Stimulated activated naive B cell treated with anti-CD40 and anti-IgM and Interleukin-4, amounts not matched to agents 10 μg/mL and 1 μg/mL and 100 μg/mL, for 72 hours (primary cell): ENCODE data around the gene DUS1L.

Experiments
- ATAC-seq, 2 donors: fragments of 150-1000 bp; cut with Tn5 transposase; replicated peaks; 2 replicates each; pipeline ENCODE4 v1.10.0; 2021; ENCODE audit warnings: moderate library complexity in 1 of 2
- DNase-seq: peaks from one replicate; pipeline ENCODE4 v3.0.0; 2021
- H3K27ac Mint-ChIP-seq: one replicate; pipeline ENCODE4 v1.8.0; 2022; ENCODE audit warnings: mild to moderate bottlenecking, mixed read lengths
- H3K27me3 Mint-ChIP-seq, 2 donors: one replicate each; pipeline ENCODE4 v1.8.0; 2022; ENCODE audit warnings: mixed read lengths in 2 of 2
- H3K36me3 Mint-ChIP-seq, 2 donors: one replicate each; pipeline ENCODE4 v1.8.0; 2022; ENCODE audit warnings: mixed read lengths in 2 of 2, mild to moderate bottlenecking in 1 of 2
- H3K4me1 Mint-ChIP-seq, 2 donors: one replicate each; pipeline ENCODE4 v1.8.0; 2022; ENCODE audit warnings: mixed read lengths in 2 of 2, mild to moderate bottlenecking in 1 of 2
- H3K4me3 Mint-ChIP-seq, 2 donors: one replicate each; pipeline ENCODE4 v1.8.0; 2022; ENCODE audit warnings: mild to moderate bottlenecking in 2 of 2, mixed read lengths in 2 of 2, moderate library complexity in 1 of 2
- H3K9me3 Mint-ChIP-seq, 2 donors: one replicate each; pipeline ENCODE4 v1.8.0; 2022; ENCODE audit warnings: mixed read lengths in 2 of 2, mild to moderate bottlenecking in 1 of 2

DUS1L gene

GRCh38 chr17:82022310-82022980, 43.2 kb downstream of the DUS1L start, which contains the start of gene CENPX:
Gene CENPX, minus strand, starts transcription at chr17:82022878. Its CDS starts 17 bp downstream, at chr17:82022861.
- peaks cover 0 to 6% of the 10 kb centered on the region in 2 donors for H3K27me3 Mint-ChIP-seq
- ATAC-seq (peak; percentile 16 to 21), DNase-seq (no peak)
- no peaks in the 10 kb centered on the region for H3K9me3 Mint-ChIP-seq
- H3K27ac Mint-ChIP-seq, result peak within 1 kb of the TSS; percentile 76
- H3K4me1 Mint-ChIP-seq, result peaks cover 23 to 33% of the 10 kb centered on the region in 2 donors
- H3K4me3 Mint-ChIP-seq, result peak within 1 kb of the TSS; percentile 88 to 91
- peaks cover 13 to 19% of the 10 kb centered on the region in 2 donors for H3K36me3 Mint-ChIP-seq

DNA sequence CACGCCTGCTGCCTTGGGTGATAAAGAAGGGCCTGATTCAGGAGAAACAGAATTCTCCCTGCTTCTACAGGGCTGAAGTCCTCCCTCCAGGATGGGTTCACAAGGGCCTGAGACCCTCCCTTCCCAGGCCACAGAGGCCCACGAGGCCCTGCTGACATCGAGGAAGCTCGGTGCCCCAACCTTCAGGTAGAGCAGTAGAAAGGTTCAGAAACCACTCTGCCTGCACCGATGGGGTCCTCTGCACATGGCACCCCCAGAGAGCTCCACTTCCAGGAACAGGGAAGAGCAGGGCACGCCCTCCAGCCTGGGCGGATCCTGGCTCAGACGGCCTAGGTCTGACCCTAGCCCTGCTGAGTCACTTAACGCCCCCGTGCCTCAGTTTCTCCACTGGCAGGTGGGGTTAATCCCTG, 43.7 kb downstream of the DUS1L start:
- DNase-seq, result no peak
- peak overlapping the region; percentile 14 for H3K27ac Mint-ChIP-seq
- no peak for ATAC-seq
- H3K4me1 Mint-ChIP-seq, result peaks cover 23 to 33% of the 10 kb centered on the region in 2 donors
- H3K9me3 Mint-ChIP-seq, result no peaks in the 10 kb centered on the region
- peaks cover 0 to under 1% of the 10 kb centered on the region in 2 donors for H3K27me3 Mint-ChIP-seq
- peak overlapping the region; percentile 88 to 91 for H3K4me3 Mint-ChIP-seq
- H3K36me3 Mint-ChIP-seq, result peaks cover 7 to 14% of the 10 kb centered on the region in 2 donors

GRCh38 chr17:82021107-82021899, 44.3 kb downstream of the DUS1L start:
- DNase-seq, result peak; percentile 40
- no peak for ATAC-seq
- no peaks in the 10 kb centered on the region for H3K27me3 Mint-ChIP-seq

DNA sequence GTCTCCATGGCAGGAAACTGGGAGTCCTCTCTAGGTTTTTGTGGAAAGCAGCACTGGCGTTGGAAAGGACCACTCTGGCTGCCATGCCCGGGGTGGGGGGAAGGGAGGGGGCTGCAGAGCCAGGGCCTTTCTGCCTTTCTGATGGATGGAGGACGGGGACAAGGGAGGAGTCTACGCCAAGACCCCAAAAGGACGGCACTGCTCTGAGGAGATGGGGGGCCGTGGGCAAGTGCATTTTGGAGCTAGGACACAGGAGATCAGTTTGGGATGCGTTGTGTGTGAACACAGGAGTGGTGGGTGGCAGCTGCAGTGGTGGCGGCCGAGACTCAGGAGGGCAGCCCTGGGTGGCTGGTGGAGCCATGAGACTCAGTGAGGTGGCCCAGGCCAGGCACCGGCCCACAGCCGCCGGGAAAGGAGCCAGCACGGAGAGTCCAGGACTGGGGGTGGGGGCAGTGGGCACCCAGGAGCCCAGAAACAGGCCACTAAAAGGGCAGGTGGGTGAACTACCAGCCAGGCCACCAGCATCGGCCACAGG, 45.0 kb downstream of the DUS1L start:
- H3K27me3 Mint-ChIP-seq, result no peaks in the 10 kb centered on the region
- H3K27ac Mint-ChIP-seq, result no peak overlapping the region
- ATAC-seq (no peak), DNase-seq (no peak)
- peaks cover 23 to 33% of the 10 kb centered on the region in 2 donors for H3K4me1 Mint-ChIP-seq
- H3K36me3 Mint-ChIP-seq, result peaks cover 5 to 7% of the 10 kb centered on the region in 2 donors
- H3K4me3 Mint-ChIP-seq, result peak overlapping the region in 1 of 2 donors; percentile 23
- no peaks in the 10 kb centered on the region for H3K9me3 Mint-ChIP-seq

More at GRCh38 chr17:82021107-82021899, 44.3 kb downstream of the DUS1L start:
- Mint-ChIP-seq H3K36me3 (peaks cover 7 to 9% of the 10 kb centered on the region in 2 donors), H3K27ac (no peak overlapping the region), H3K9me3 (no peaks in the 10 kb centered on the region), H3K4me1 (peaks cover 23 to 33% of the 10 kb centered on the region in 2 donors), H3K4me3 (peak overlapping the region; percentile 88 to 91)

DNA sequence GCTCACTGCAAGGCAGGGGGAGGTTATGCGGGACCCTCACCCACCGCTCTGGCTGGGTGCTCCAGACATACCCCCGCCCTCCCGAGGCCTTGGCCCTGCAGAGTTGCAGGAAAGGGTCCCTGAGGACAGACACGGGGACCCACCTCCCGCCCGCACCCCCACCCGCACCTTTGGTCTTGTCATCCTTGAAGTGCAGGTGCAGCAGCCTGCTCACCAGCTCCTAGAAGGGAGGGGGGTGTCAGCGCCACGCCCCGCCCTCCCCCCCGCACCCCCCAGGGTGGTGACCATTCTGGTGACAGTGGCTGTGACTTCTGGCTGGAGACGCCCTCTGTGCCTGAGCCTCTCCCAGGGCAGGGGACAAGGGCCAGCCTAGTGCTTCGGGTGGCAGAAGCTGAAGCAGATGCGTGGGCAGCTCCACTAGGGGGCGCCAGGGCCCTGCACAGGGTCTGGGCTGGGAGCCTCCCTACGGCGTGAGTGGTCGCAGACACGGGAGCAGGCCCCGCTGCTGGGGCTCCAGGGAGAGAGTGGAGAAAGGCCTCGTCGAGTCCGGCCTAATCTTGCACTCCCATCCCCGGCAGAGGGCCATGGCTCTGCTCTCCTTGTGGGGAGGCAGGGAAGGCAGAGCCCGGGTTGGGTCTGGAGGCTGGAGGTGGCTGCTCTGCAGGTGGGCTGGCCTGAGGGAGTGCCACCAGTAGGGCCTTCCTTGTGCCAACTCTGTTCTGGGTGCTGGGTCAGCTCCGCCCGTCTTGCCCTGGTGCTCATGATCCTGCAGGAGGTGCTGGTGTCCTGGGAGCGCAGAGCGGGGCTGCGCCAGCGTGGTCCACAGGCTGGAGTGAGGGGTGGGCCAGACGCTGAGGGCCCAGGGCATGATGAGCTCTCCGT, 45.7 kb downstream of the DUS1L start:
- Mint-ChIP-seq H3K4me1 (peaks cover 23 to 33% of the 10 kb centered on the region in 2 donors), H3K9me3 (no peaks in the 10 kb centered on the region), H3K4me3 (peak overlapping the region in 1 of 2 donors; percentile 23), H3K36me3 (peaks cover 3 to 4% of the 10 kb centered on the region in 2 donors), H3K27me3 (no peaks in the 10 kb centered on the region), H3K27ac (no peak overlapping the region)
- DNase-seq (peak; percentile 51), ATAC-seq (no peak)

- H3K9me3 Mint-ChIP-seq, result no peaks in the 10 kb centered on the region
- no peak overlapping the region for H3K27ac Mint-ChIP-seq
- DNase-seq (no peak), ATAC-seq (no peak)
- peaks cover 22 to 31% of the 10 kb centered on the region in 2 donors for H3K4me1 Mint-ChIP-seq
- no peaks in the 10 kb centered on the region for H3K27me3 Mint-ChIP-seq
- H3K4me3 Mint-ChIP-seq, result no peak overlapping the region
- H3K36me3 Mint-ChIP-seq, result peaks cover 3 to 4% of the 10 kb centered on the region in 2 donors
Measured at GRCh38 chr17:82018989-82019689, 46.5 kb downstream of the DUS1L start.

DNA sequence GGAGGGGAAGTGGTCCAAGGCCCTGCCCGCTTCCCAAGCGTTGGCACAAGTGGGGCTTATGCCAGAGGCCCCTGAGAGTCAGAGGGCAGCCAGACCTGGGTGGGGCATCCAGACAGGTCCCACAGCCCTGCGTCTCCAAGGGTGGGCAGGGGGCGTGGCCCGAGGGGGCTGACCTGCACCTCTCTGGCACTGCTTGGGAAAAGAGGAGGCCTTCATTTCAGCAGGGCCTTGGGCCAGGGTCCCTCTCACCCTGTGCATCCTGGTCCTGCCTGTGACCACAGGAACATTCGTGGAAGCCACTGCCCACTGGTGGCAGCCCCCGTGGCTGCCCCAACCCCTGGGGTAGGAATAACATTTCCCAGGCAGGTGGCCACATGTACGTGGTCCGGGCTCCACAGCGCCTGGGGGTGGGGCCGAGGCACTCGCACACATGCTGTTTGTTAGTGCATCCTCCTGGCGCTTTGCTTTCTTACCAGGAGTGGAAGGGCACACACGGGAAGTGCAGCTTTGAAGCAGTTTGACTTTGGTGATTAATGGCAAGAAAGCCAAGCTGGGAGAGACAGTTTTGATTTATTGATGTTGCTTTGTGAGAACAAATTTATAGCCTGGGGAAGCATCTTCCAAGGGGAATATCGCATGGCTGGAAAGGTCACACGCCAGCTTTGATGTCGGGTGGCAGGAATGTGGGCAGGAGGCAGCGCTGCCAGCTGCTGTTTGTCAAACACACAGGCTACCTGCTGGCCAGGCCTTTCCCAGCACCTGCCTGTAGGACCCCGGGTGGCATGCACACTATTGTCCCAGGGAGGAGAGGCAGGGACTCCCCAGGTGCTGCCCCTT, 47.2 kb downstream of the DUS1L start:
- no peaks in the 10 kb centered on the region for H3K9me3 Mint-ChIP-seq
- DNase-seq, result no peak
- peaks cover 3 to 4% of the 10 kb centered on the region in 2 donors for H3K36me3 Mint-ChIP-seq
- H3K27me3 Mint-ChIP-seq, result no peaks in the 10 kb centered on the region
- no peak overlapping the region for H3K4me3 Mint-ChIP-seq
- no peak overlapping the region for H3K27ac Mint-ChIP-seq
- ATAC-seq, result no peak
- peaks cover 17 to 24% of the 10 kb centered on the region in 2 donors for H3K4me1 Mint-ChIP-seq

DNA sequence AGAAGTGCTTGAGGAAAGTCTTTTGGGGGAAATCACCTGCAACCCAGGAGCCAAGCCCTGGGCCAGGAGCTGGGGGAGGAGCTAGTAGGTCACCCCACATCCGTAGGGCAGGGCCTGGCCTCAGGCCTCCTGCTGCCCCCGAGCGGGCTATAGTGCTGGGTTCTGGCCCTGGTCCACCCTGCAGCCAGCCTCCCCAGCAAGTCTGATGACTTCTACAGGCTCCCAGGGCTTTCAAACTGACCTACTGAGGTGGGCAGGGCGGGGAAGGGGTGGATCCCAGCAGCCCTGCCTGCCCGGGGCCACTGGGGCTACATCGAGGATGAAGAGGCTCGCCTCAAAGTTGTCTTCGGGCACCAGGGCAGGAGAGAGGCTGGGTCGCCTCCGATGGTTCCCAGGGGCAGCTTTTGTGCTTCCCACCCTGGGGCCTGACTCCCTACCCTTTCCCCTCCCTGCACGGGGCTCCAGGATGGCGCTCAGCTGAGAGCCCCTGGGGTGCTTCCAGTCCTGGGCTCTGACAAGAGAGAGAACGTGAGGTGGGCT, 47.9 kb downstream of the DUS1L start:
- Mint-ChIP-seq H3K4me1 (peaks cover 17 to 24% of the 10 kb centered on the region in 2 donors), H3K27ac (no peak overlapping the region), H3K27me3 (no peaks in the 10 kb centered on the region), H3K4me3 (no peak overlapping the region), H3K36me3 (peaks cover 3 to 6% of the 10 kb centered on the region in 2 donors), H3K9me3 (no peaks in the 10 kb centered on the region)
- ATAC-seq, result no peak
- DNase-seq, result no peak

DNA sequence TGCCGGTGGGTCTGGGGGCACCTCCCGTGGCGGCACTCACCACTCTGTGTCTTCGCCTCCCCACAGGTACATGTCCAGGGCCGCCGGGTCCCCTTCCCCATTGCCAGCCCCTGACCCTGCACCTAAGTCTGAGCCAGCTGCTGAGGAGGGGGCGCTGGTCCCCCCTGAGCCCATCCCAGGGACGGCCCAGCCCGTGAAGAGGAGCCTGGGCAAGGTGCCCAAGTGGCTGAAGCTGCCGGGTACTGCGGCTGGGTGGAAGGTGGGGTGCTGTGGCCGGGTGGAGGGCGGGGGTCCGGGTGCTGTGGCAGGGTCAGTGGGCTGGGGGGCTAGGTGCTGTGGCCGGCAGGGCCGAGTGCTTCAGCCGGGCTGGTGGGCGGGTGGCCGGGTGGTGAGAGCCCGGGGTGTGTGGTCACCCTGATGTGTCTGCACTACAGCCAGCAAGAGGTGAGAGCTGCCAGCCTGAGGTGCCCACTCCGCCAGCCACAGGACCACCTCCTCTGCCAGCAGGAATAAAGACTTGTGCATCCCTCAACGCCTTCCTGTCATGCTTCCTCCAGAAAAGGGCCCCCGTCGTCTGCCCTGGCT, 48.6 kb downstream of the DUS1L start:
- H3K9me3 Mint-ChIP-seq, result no peaks in the 10 kb centered on the region
- no peak overlapping the region for H3K27ac Mint-ChIP-seq
- no peaks in the 10 kb centered on the region for H3K27me3 Mint-ChIP-seq
- no peak for DNase-seq
- H3K36me3 Mint-ChIP-seq, result peaks cover 3 to 7% of the 10 kb centered on the region in 2 donors
- H3K4me1 Mint-ChIP-seq, result peaks cover 15 to 22% of the 10 kb centered on the region in 2 donors
- ATAC-seq, result no peak
- H3K4me3 Mint-ChIP-seq, result no peak overlapping the region

- ATAC-seq, result no peak
- no peak for DNase-seq
- no peaks in the 10 kb centered on the region for H3K9me3 Mint-ChIP-seq
- no peaks in the 10 kb centered on the region for H3K27me3 Mint-ChIP-seq
- peaks cover 3 to 7% of the 10 kb centered on the region in 2 donors for H3K36me3 Mint-ChIP-seq
- no peak overlapping the region for H3K27ac Mint-ChIP-seq
- no peak overlapping the region for H3K4me3 Mint-ChIP-seq
- peaks cover 8 to 15% of the 10 kb centered on the region in 2 donors for H3K4me1 Mint-ChIP-seq
Measured at GRCh38 chr17:82016061-82016874, 49.3 kb downstream of the DUS1L start.

DNA sequence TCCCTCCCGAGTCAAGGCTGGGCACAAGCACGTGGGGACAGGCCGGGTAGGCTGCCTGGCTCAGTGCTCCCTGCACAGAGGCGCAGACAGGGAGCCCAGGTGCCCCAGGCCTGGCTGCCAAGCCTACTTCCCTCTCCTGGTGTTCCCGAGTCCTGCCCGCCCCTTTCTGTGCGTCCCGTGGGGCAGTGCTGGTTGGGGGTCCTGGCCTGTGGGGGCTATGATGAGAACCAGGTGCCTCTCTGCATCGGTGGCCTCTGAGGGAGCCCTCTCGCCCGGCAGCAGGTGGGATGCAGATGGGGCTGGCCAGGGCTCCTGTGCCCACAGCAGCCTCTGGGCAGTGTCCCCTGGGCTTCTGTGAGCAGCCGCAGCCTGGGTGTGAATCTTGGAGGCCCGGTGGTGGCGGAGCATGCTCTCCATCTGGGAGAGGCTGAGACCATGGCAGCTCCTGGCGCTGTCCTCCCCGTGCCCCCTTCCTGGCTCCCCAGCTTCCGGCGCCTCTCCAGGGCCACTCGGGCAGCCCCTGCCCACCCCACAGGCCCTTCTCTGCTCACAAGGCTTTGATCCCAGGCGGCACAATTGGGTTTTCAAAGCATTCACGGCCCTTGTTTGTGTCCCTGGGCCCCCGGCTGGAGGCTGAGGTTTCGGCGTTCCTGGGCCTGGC, 50.2 kb downstream of the DUS1L start:
- Mint-ChIP-seq H3K27me3 (no peaks in the 10 kb centered on the region), H3K4me1 (peaks cover 3 to 7% of the 10 kb centered on the region in 2 donors), H3K36me3 (peaks cover 3 to 9% of the 10 kb centered on the region in 2 donors), H3K27ac (no peak overlapping the region), H3K9me3 (no peaks in the 10 kb centered on the region), H3K4me3 (no peak overlapping the region)
- DNase-seq (no peak), ATAC-seq (no peak)
